ENCODE measurements around the gene ABCB8. TPM values are rescaled to one million over a fixed set of nuclear protein-coding genes. Genes with fewer than 3 reads are reported as not detected.

ABCB8 gene
- total and polyA plus RNA-seq, 4 donors, result 12.4 to 30.2 (median 22.5) TPM

GRCh38 chr7:151069841-151070573 lies 41.8 kb downstream of the ABCB8 start:
- no peak overlapping the region for H3K27ac ChIP-seq (ENCODE audit: low read depth in 1 of 2, low read length in 2 of 2)
- peaks cover 0 to 5% (median 1%) of the 10 kb centered on the region in 4 donors for H3K4me1 ChIP-seq (ENCODE audit: control insufficient read depth in 4 of 4, insufficient read depth in 4 of 4, low read length in 3 of 4)
- no peak for DNase-seq (ENCODE audit: low spot score)
- H3K4me3 ChIP-seq (ENCODE audit: low read depth in 1 of 3, low read length in 3 of 3), result no peak overlapping the region
- H3K27me3 ChIP-seq (ENCODE audit: control insufficient read depth in 4 of 4, insufficient read depth in 4 of 4, low read length in 3 of 4), result no peaks in the 10 kb centered on the region
- WGBS, result 94% methylated on average over 17 of the region's 17 CpGs
- TF ChIP-seq YY1 (IDR thresholded peaks at IDR 0.05), result no peak
- no peak for TF ChIP-seq SP1 (IDR thresholded peaks at IDR 0.05)
- no peak for TF ChIP-seq MAX (IDR thresholded peaks at IDR 0.05)
- TF ChIP-seq RAD21 (IDR thresholded peaks at IDR 0.05), result no peak
- TF ChIP-seq EGR1 (IDR thresholded peaks at IDR 0.05; ENCODE audit: low read depth in 2 of 2), result no peak
- TF ChIP-seq GABPA (IDR thresholded peaks at IDR 0.05 in 1 of 2, conservative IDR thresholded peaks at IDR 0.05 in 1 of 2), result no peak
- TF ChIP-seq FOXA1 (IDR thresholded peaks at IDR 0.05), result no peak
- TF ChIP-seq JUND (IDR thresholded peaks at IDR 0.05), result no peak
- TF ChIP-seq TAF1 (conservative IDR thresholded peaks at IDR 0.05), result no peak
- no peak for TF ChIP-seq CTCF (IDR thresholded peaks at IDR 0.05; ENCODE audit: low read depth, low read length, missing input control)
- TF ChIP-seq HNF4G (IDR thresholded peaks at IDR 0.05), result no peak
- TF ChIP-seq RXRA (IDR thresholded peaks at IDR 0.05), result no peak
- TF ChIP-seq, protein P1, sequence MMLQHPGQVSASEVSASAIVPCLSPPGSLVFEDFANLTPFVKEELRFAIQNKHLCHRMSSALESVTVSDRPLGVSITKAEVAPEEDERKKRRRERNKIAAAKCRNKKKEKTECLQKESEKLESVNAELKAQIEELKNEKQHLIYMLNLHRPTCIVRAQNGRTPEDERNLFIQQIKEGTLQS (IDR thresholded peaks at IDR 0.05), result no peak
- TF ChIP-seq FOXA2 (IDR thresholded peaks at IDR 0.05), result no peak
- no peak for TF ChIP-seq ZBTB33 (IDR thresholded peaks at IDR 0.05)
- no peak for TF ChIP-seq REST (IDR thresholded peaks at IDR 0.05)
- TF ChIP-seq HNF4A (conservative IDR thresholded peaks at IDR 0.05), result no peak
- TF ChIP-seq NR2F2 (IDR thresholded peaks at IDR 0.05), result no peak
- H3K9ac ChIP-seq (ENCODE audit: low read depth in 1 of 2, low read length in 2 of 2), result no peak overlapping the region
- H3K9me3 ChIP-seq (ENCODE audit: control insufficient read depth in 4 of 4, low read length in 3 of 4), result no peaks in the 10 kb centered on the region
- H3K36me3 ChIP-seq (ENCODE audit: control insufficient read depth in 4 of 4, insufficient read depth in 3 of 4, low read depth in 1 of 4, low read length in 3 of 4), result peaks cover 46 to 88% (median 50%) of the 10 kb centered on the region in 4 donors

Data from liver (tissue), 9 donors.